HCT116 (cell line): ENCODE data around the gene IGFBP7. TPM values are rescaled to one million over a fixed set of nuclear protein-coding genes. Genes with fewer than 3 reads are reported as not detected.

Experiments
- ATAC-seq: fragments of 200-7000 bp; cut with Tn5 transposase; 2 replicates; pipeline ENCODE4 v1.9.1; 2020; ENCODE audit warnings: mild to moderate bottlenecking, moderate library complexity
- BruUV-seq: library from RNA; stranded (reverse); fragments of 400-500 nt; replicated peaks from 2 replicates; lab custom pipeline; 2021; lab: Mats Ljungman, UMichigan
- CTCF ChIA-PET: fragments of 300-600 bp; sonication (Branson Sonifier 250); formaldehyde crosslinking; loops from one replicate; lab custom pipeline; 2021; ENCODE audit warnings: antibody characterized with exemption; lab: Charles Lee
- POLR2A ChIA-PET: fragments of 300-600, 350-600 bp; sonication (Branson Sonifier 250); formaldehyde crosslinking; loops from one replicate; lab custom pipeline; 2021; ENCODE audit warnings: antibody characterized with exemption; lab: Charles Lee
- RAD21 ChIA-PET, 2 experiments: fragments of 300-600 bp; sonication (Branson Sonifier 250); formaldehyde crosslinking; loops; one replicate each; lab custom pipeline; 2023; ENCODE audit warnings: low total read pairs in 2 of 2; ENCODE audit not compliant: uncharacterized antibody in 2 of 2, unreplicated experiment in 2 of 2, low non-redundant PET in 1 of 2; lab: Charles Lee
- DNase-seq: peaks from one replicate; pipeline ENCODE4 v3.0.0-alpha.2; 2010; ENCODE audit warnings: low read depth, low spot score
- H2AFZ ChIP-seq: fragments of 200-600 bp; shearing (Covaris generic), sonication (generic); 2 replicates; pipeline ENCODE4 v1.6.1; 2017; ENCODE audit warnings: low read depth, mixed run types, mixed read lengths, antibody characterized with exemption, low read length; ENCODE audit not compliant: poor library complexity, severe bottlenecking
- H3K27ac ChIP-seq: 2 replicates; pipeline ENCODE4 v1.5.1; 2012; ENCODE audit warnings: low read depth, low read length
- H3K27me3 ChIP-seq: fragments of 200-600 bp; sonication (generic); 2 replicates; pipeline ENCODE4 v1.6.1; 2016; ENCODE audit warnings: mixed run types, low read length, mixed read lengths; ENCODE audit not compliant: insufficient read depth
- H3K36me3 ChIP-seq, 2 experiments: fragments of 200-500 bp in 1 of 2; fragments of 200-600 bp in 1 of 2; sonication (Bioruptor generic) in 1 of 2; sonication (generic) in 1 of 2; 2 replicates each; pipeline versions ENCODE4 v1.5.1 to v1.6.1; 2014 to 2016; ENCODE audit warnings: low read length in 2 of 2, inconsistent platforms in 1 of 2, mixed read lengths in 1 of 2, mixed run types in 1 of 2; ENCODE audit not compliant: insufficient read depth in 2 of 2, control insufficient read depth in 1 of 2
- H3K4me1 ChIP-seq, 2 experiments: fragments of 200-600 bp in 1 of 2; sonication (generic) in 1 of 2; 2 replicates each; pipeline versions ENCODE4 v1.5.1 to v1.6.1; 2012 to 2017; ENCODE audit warnings: low read length in 2 of 2, inconsistent platforms in 1 of 2, mild to moderate bottlenecking in 1 of 2, mixed read lengths in 1 of 2, mixed run types in 1 of 2, moderate library complexity in 1 of 2; ENCODE audit not compliant: insufficient read depth in 2 of 2, control insufficient read depth in 1 of 2
- H3K4me2 ChIP-seq: fragments of 200-600 bp; sonication (generic); 2 replicates; pipeline ENCODE4 v1.6.1; 2017; ENCODE audit warnings: mixed run types, low read length, mixed read lengths
- H3K4me3 ChIP-seq, 2 experiments: fragments of 200-600 bp in 1 of 2; sonication (generic) in 1 of 2; replicated peaks in 1 of 2; 2 replicates each; pipeline ENCODE4 v1.5.1; 2011 to 2016; ENCODE audit warnings: low read length in 2 of 2, control low read depth in 1 of 2, low read depth in 1 of 2, mild to moderate bottlenecking in 1 of 2, mixed read lengths in 1 of 2, mixed run types in 1 of 2
- H3K79me2 ChIP-seq: fragments of 200-600 bp; sonication (generic); 2 replicates; pipeline ENCODE4 v1.6.1; 2017; ENCODE audit warnings: mild to moderate bottlenecking, mixed run types, low read length, moderate library complexity, mixed read lengths; ENCODE audit not compliant: insufficient read depth
- H3K9ac ChIP-seq: fragments of 200-600 bp; sonication (generic); 2 replicates; pipeline ENCODE4 v1.6.1; 2016; ENCODE audit warnings: low read length, mixed read lengths
- H3K9me2 ChIP-seq: fragments of 200-600 bp; sonication (generic), shearing (Covaris generic); 2 replicates; pipeline ENCODE4 v1.6.1; 2017; ENCODE audit warnings: mixed run types, mild to moderate bottlenecking, moderate library complexity; ENCODE audit not compliant: insufficient read depth
- H3K9me3 ChIP-seq, 2 experiments: fragments of 200-500 bp in 1 of 2; fragments of 200-600 bp in 1 of 2; sonication (Bioruptor generic) in 1 of 2; sonication (generic) in 1 of 2; 2 replicates each; pipeline ENCODE4 v1.6.1; 2014 to 2017; ENCODE audit warnings: low read length in 2 of 2, mixed read lengths in 2 of 2, inconsistent platforms in 1 of 2, low read depth in 1 of 2, mild to moderate bottlenecking in 1 of 2, mixed run types in 1 of 2, moderate library complexity in 1 of 2; ENCODE audit not compliant: control insufficient read depth in 1 of 2, insufficient read depth in 1 of 2
- H4K20me1 ChIP-seq: fragments of 200-600 bp; sonication (generic), shearing (Covaris generic); 2 replicates; pipeline ENCODE4 v1.6.1; 2017; ENCODE audit warnings: mixed run types, mild to moderate bottlenecking, moderate library complexity; ENCODE audit not compliant: insufficient read depth
- CEBPB ChIP-seq: IDR thresholded peaks from 2 replicates; pipeline ENCODE4 v1.6.1; 2012; ENCODE audit warnings: low read depth
- CTCF ChIP-seq, 3 experiments: fragments of 200-600 bp in 1 of 3; sonication (generic) in 1 of 3; IDR thresholded peaks in 2 of 3; conservative IDR thresholded peaks in 1 of 3; 2 replicates each; pipeline ENCODE4 v1.5.1; 2012 to 2017; ENCODE audit warnings: low read depth in 2 of 3, low read length in 2 of 3, antibody characterized with exemption in 1 of 3, borderline replicate concordance in 1 of 3, control low read depth in 1 of 3, mild to moderate bottlenecking in 1 of 3, mixed read lengths in 1 of 3, mixed run types in 1 of 3, moderate library complexity in 1 of 3; ENCODE audit not compliant: insufficient read depth in 1 of 3
- EGR1 ChIP-seq: IDR thresholded peaks from 2 replicates; pipeline ENCODE4 v1.6.1; 2012; ENCODE audit warnings: low read depth
- ELF1 ChIP-seq: IDR thresholded peaks from 2 replicates; pipeline ENCODE4 v1.6.1; 2012; ENCODE audit warnings: low read depth, borderline replicate concordance
- EZH2 ChIP-seq: fragments of 200-600 bp; sonication (generic); IDR thresholded peaks from 2 replicates; pipeline ENCODE4 v1.6.1; 2017; ENCODE audit warnings: antibody characterized with exemption, mixed run types
- EZH2phosphoT487 ChIP-seq: fragments of 200-600 bp; IDR thresholded peaks from 2 replicates; pipeline ENCODE4 v1.6.1; 2018; ENCODE audit warnings: antibody characterized with exemption, borderline replicate concordance
- JUND ChIP-seq: IDR thresholded peaks from 2 replicates; pipeline ENCODE4 v1.6.1; 2012
- POLR2A ChIP-seq: IDR thresholded peaks from 2 replicates; pipeline ENCODE4 v1.7.0; 2011; ENCODE audit warnings: borderline replicate concordance; ENCODE audit not compliant: insufficient read depth, insufficient read length; ENCODE audit errors: extremely low read depth
- POLR2AphosphoS5 ChIP-seq: IDR thresholded peaks from 2 replicates; pipeline ENCODE4 v1.6.1; 2011; ENCODE audit warnings: mild to moderate bottlenecking, low read depth, low read length, moderate library complexity
- RAD21 ChIP-seq: IDR thresholded peaks from 2 replicates; pipeline ENCODE4 v1.6.1; 2012; ENCODE audit warnings: low read depth, mild to moderate bottlenecking
- REST ChIP-seq: IDR thresholded peaks from 2 replicates; pipeline ENCODE4 v1.6.1; 2012; ENCODE audit warnings: low read depth
- SP1 ChIP-seq: IDR thresholded peaks from 2 replicates; pipeline ENCODE4 v1.6.1; 2012; ENCODE audit warnings: low read depth
- SRF ChIP-seq: IDR thresholded peaks from 2 replicates; pipeline ENCODE4 v1.6.1; 2012; ENCODE audit warnings: low read depth
- YY1 ChIP-seq: IDR thresholded peaks from 2 replicates; pipeline ENCODE4 v1.6.1; 2011; ENCODE audit warnings: low read length, low read depth, moderate library complexity, mild to moderate bottlenecking; ENCODE audit not compliant: insufficient replicate concordance; ENCODE audit errors: extremely low read depth
- ZBTB33 ChIP-seq: IDR thresholded peaks from 2 replicates; pipeline ENCODE4 v1.6.1; 2011; ENCODE audit warnings: mild to moderate bottlenecking, low read length, moderate library complexity; ENCODE audit not compliant: insufficient replicate concordance; ENCODE audit errors: extremely low read depth
- ZNF274 ChIP-seq: fragments of 200-500 bp; sonication (Bioruptor generic); IDR thresholded peaks from 2 replicates; pipeline ENCODE4 v1.6.1; 2014; ENCODE audit warnings: mild to moderate bottlenecking, low read depth, low read length, inconsistent platforms
- intact Hi-C: fragments of 100-400 bp; cut with micrococcal nuclease; formaldehyde crosslinking; loops from 2 replicates; pipeline ENCODE4 v1.10.0; 2022
- total RNA-seq: library from RNA; stranded (reverse); gene quantifications from one replicate; pipeline ENCODE4 v1.2.1, GENCODE V29; 2021; ENCODE audit not compliant: unreplicated experiment

The IGFBP7 gene
- total RNA-seq, 1 experiment from 2014 or later: 0.91 TPM

GRCh38 chr4:57090079-57090478 is 20.1 kb downstream of the IGFBP7 start:
- TF ChIP-seq EZH2: no peak
- no peak for TF ChIP-seq EGR1
- no peak for TF ChIP-seq SRF
- no peak for TF ChIP-seq SP1
- TF ChIP-seq RAD21: no peak
- no peak for TF ChIP-seq CTCF (IDR thresholded peaks at IDR 0.05 in 2 of 3, conservative IDR thresholded peaks at IDR 0.05 in 1 of 3; ENCODE audit: borderline replicate concordance in 1 of 3, insufficient read depth in 1 of 3, low read depth in 2 of 3, low read length in 2 of 3)
- no peak for TF ChIP-seq JUND
- TF ChIP-seq CEBPB: no peak
- no peak for TF ChIP-seq REST
- no peak for TF ChIP-seq POLR2AphosphoS5
- TF ChIP-seq POLR2A: no peak
- TF ChIP-seq ELF1: no peak
- no peak for TF ChIP-seq EZH2phosphoT487
- TF ChIP-seq YY1: no peak
- TF ChIP-seq ZNF274: no peak
- no peak for TF ChIP-seq ZBTB33
- ATAC-seq (no peak), DNase-seq (no peak)
- POLR2A ChIA-PET: no interaction called here
- intact Hi-C loops: no loop called here
- no peak overlapping the region for H2AFZ ChIP-seq
- RAD21 ChIA-PET: no interaction called here
- no peaks in the 10 kb centered on the region for H3K36me3 ChIP-seq
- no peak overlapping the region for H3K4me3 ChIP-seq
- no TSS peak for BruUV-seq
- H3K9me2 ChIP-seq: no peaks in the 10 kb centered on the region
- no peak overlapping the region for H3K27ac ChIP-seq
- no peaks in the 10 kb centered on the region for H3K9me3 ChIP-seq
- H3K79me2 ChIP-seq: no peaks in the 10 kb centered on the region
- no peaks in the 10 kb centered on the region for H3K4me1 ChIP-seq
- peaks cover 21% of the 10 kb centered on the region for H3K27me3 ChIP-seq
- H4K20me1 ChIP-seq: no peaks in the 10 kb centered on the region
- H3K4me2 ChIP-seq: no peak overlapping the region
- CTCF ChIA-PET: no interaction called here
- H3K9ac ChIP-seq: no peak overlapping the region
